ENCODE results near the gene KRR1. TPM values are rescaled to one million over a fixed set of nuclear protein-coding genes. Genes with fewer than 3 reads are reported as not detected.

The KRR1 gene
- total RNA-seq, result 29.7 TPM
- long read RNA-seq, full-length matches to known transcripts, result 8 of 11 reads
- long read RNA-seq, partial matches to known transcripts, result 2 of 11 reads
- long read RNA-seq, other reads (novel, unspliced or antisense), result 1 of 11 reads

DNA sequence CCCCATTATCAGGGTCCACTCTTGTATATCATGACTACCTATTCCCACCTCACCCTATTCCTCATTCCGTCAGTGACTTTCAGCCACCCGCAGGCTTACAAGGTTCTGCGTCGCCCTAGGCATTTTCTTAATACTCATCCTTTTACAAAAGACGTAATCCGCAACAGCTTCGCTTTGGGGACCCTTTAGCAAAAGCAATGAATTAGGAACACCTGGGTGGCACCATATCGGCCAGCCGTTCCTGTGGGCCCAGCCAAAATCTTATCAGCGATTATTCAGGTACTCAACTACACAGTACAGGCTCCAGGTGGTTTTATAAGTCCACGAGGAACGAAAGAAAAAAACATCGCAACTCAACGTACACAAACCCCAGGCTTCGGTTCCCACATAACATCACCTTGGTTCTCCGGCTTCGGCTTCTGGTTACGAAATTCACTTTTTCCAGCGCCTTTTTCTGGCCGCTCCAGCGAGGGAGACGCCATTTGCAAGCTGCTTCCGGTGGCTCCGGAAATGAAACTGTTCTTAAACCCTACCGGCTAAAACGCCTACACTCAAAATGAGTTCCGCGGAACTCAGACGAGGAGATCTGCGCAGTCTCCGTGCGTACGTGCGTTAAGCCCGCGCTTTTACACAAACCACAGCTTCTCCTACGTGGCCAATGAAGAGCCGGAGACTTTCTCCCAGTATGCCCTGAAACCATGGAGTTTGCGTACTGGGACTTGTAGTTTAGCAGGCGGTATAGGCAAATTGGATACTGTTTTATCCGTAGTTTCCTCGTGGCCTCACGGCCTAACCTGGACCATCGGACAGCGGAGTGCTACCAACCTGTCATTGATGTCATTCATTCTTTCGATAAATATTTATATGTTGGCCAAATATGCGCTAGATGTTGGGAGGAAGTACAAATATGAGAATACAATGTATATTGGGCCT is at the start of gene KRR1:
TSS of gene KRR1 (minus strand) at position 494 of the 933 bp plus-strand sequence. CDS start at position 482, 12 bp downstream.
- DNase-seq, result peak; percentile 92
- peak; percentile 100 for ATAC-seq
- intact Hi-C loops (cut with micrococcal nuclease), result no loop called here

DNA sequence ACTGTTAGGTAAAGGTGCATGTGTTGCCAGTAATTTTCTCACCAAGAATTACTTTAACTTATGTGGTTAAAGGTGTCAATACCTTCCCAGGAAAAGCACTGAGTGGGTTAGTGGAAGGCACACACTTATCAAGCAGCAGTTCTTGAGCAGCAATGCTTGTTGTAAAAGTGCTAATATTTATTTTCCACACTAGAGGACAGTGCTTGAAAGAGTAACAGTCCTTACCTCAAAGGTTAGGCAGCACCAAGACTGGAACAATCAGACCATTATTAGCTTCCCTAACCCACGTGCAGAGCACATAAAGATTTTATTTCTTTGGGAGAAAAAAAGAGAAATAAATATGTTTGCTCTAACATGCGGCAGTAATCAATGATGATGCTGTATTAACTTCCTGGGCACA is 48.8 kb upstream of the KRR1 start:
- ATAC-seq (peak; percentile 54), DNase-seq (no peak)
- intact Hi-C loops (cut with micrococcal nuclease), result no loop called here

DNA sequence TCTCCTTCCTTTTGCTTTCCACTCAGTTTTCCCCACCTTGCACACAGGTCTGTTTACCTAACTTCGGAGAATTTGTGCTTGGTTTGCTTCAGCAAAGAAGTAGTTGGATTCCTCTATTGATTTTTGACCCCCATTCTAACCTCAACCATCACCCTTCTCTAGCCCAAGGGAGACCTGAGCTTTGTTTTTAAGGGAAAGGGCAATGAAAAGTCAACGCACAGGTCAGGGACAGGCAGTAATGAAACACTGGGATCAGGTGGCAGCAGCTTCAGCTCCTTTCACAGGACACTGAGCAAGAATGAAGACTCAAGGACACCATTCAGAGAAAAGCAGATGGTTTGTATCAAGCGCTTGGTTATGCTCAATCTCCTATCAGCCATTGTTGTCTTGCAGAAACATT is 46.9 kb upstream of the KRR1 start:
- DNase-seq, result no peak
- intact Hi-C loops (cut with micrococcal nuclease), result no loop called here
- ATAC-seq, result no peak

DNA sequence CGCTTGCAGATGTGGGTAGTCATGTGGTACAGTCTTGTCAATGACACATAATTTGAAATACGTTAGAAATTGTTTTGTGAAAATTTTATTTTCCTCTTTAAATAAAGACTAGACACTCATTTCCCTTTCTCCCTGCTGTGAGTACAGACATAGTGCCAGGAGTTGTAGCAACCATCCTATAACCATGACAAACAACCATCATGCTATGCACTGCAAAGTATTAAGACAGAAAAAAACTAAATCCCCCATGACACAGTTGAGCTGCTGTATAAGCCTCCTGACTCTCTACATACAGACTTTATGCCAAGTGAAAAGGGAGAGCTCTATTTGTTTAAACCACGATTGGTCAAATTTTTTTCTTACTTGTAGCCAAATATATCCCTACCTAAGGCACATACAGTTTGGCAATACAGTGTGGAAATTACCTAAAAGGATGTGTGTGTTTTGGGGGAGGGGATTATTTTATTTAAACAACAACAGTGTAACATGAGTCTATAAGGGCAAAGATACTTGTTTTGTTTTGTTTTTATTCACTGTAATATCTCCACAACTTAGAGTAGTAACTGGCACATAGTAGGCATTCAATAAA is 45.0 kb upstream of the KRR1 start:
- no peak for DNase-seq
- no peak for ATAC-seq
- intact Hi-C loops (cut with micrococcal nuclease), result no loop called here

DNA sequence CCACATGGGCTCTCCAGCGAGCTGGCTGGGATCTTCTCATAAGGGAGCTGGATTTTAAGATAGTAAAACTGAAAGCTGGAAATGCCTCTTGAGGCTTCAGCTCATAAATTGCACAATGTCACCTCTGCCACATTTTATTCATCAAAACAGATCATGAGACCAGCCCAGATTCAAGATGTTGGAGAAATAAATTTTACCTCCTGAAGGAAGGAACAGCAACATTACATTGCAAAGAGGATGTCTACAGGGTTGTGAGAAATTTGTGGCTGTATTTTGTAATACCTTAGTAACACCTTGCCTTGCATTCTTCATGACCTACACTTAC is 43.1 kb upstream of the KRR1 start:
- DNase-seq, result no peak
- no peak for ATAC-seq
- intact Hi-C loops (cut with micrococcal nuclease), result no loop called here

DNA sequence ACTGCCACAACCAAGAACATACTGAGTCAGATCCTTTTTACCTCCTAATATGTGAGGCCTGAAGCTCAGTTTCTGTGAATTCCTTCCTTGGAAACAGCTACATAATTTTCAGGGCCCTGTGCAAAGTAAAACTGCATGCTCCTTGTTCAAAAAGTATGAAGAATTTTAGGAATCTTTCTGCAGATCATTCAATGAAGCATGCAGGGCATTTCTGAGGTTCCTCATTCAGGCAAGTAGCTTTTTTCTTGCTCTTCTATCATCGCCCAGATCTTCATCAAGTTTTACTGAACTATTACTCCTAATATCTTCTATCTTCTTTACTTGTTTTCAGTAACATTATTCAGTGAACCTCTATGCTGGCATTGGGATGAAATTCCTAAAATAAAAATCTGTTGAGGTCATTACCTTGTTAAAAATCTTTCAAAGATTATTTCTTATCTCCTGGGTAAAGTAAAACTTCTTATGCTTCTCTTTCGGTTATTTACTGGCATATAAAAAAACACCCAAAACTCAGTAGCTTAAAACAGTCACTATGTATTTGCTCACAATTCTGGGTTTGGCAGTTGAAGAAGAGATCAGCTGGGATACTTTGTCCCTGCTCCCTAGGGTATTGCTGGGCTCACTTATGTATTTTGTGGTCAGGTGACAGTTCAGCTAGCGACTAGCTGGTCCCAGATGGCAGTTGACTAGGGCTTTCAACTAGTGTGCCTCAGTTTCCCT is 42.6 kb upstream of the KRR1 start:
- intact Hi-C loops (cut with micrococcal nuclease), result no loop called here
- no peak for DNase-seq
- ATAC-seq, result no peak

DNA sequence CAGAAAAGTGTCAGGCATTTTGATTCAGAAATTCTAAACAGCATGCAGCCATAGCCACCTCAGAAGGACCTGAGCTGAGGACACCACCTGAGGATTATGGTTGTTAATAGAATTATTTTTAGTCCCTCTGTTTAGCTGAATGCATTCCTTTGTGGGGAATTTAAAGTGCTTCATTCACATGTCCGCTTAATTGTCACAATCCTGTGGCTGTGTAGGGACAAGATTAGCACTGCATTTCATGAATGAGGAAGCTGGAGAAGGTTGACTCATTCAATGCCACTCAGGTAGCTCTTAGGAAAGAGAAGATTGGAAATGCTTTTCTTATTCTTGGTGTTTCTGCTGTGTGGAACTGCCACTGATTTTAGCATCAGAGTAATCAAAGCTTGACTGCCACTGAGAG is 42.0 kb upstream of the KRR1 start:
- intact Hi-C loops (cut with micrococcal nuclease), result no loop called here

DNA sequence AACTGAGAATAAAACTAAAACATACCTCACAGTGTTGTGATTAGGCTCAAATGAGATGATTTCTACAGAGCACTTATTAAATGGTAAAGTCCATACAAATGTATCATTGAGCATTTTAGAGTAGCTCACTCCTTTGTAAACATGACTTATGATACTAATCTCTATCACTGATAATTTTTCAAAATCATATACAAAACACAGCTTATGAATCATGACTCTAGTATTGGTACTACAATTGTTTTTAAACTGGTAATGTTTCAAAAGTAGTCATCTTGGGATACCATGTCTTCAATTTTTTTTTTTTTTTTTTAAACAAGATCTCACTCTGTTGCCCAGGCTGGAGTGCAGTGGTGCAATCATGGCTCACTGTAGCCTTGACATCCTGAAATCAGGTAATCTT is 40.1 kb upstream of the KRR1 start:
- intact Hi-C loops (cut with micrococcal nuclease), result no loop called here
- DNase-seq (no peak), ATAC-seq (no peak)

More for the DNA sequence above, 42.0 kb upstream of the KRR1 start:
- DNase-seq (no peak), ATAC-seq (peak; percentile 93)

DNA sequence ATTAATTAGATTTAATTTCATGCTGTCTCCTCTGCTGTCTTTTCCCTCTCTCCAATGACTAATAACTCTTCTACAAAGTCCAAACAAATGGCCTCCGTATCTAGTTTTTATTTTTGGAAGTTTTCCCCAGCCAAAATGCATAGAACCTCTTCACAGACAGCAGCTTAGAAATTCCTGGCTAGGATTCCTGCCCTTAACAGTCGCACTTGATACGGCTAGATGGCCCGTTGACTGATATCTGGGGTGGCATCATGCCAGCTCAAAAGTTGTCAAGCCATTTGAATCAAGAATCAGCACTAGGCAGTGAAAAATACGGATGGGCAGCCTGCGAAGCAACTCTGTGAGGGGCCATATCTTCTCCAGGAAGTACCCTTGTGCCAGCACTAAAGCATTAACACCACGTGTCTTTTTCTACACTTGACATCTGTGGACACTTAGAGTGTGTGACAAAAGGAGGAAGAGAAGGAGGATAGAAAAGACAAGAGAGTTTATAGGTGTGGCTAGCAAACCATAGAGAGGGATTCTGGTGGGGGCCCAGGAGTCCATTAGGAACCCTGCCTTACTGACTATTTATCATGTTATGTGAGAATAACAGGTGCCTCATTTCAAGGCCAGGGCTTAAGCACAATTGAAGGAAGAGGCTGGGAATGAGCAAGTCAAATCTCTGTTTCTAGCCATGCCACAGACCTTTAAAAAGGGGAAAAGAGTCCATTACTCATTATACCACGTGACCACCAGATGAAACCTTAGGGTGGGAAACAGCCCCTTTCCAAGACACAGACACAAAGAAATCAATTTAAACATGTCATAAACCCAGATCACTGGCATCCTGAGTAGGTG is 39.2 kb upstream of the KRR1 start:
- intact Hi-C loops (cut with micrococcal nuclease), result no loop called here
- DNase-seq, result peak; percentile 28
- peak; percentile 76 for ATAC-seq

DNA sequence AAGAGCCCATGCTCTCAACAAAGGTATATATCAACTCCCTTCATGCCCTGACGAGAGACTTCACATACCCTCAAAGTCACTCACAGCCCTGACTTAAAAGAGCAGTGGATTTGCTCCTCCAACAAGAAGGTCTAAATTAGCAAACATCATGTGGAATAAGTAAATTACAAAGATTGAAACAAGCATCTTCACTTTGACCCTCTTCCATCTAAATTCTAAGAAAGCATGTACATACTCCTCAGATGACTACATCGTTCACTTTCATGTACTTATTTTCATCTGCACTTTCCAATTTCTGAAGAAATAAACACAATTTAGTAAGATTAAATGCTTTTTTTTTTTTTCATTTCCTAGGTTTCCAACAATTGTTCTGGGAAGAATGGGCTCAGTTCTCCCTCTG is 38.6 kb upstream of the KRR1 start:
- ATAC-seq, result no peak
- intact Hi-C loops (cut with micrococcal nuclease), result no loop called here
- DNase-seq, result no peak

DNA sequence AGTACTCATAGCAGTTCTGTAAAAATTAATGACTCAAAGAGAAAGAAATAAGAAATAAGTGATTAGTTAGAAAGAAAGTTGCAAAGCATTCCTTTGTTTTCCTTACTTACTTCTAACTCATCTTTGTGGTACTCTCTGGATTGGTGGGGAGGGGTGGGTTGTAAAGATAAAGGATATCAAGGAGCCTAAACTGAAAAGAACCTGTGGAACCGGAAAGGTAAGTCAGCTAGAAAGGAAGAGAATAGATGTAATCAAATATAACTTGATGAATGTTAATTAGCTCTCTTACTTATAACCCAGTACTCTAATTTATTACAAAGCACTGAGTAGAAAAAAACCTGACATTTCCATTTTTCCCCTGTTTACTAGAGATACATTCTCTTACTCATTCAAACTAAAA is 37.5 kb upstream of the KRR1 start:
- ATAC-seq, result no peak
- intact Hi-C loops (cut with micrococcal nuclease), result no loop called here
- no peak for DNase-seq

DNA sequence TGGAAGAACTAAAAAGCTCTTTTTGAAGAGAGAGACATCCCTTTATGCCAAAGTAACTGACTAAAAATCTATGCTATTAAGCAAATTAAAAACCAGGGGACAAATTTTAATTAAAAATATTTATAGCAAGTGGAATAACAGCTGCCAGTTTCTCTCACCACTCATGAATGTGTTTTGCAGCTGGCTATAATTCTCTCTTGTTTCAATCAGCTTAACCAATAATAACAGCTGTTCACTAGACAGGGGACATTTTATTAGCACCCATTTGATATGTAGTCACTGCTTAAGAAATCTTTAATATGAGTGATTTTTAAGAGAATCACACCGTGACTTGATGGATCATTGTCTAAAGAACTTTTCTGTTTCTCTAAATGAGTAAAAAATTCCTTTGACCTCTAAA is 34.2 kb upstream of the KRR1 start:
- ATAC-seq (no peak), DNase-seq (no peak)
- intact Hi-C loops (cut with micrococcal nuclease), result no loop called here

DNA sequence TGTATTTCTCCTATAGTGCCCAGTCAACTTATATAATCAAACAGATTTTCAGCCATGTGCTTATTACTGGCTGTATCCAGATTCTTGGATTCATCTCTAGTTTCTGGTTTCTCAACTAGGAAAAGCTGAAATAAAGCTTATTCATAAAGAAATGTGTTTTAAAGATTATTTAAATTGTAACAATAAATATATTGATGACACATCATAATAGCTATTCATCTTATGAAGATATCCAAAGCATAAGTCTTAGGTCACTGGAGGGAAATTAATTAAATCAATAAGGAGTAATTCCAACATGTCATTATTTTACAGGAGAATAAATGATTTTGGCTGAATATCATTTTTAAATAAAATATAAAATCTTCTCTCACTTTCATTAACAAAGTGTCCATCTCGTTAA is 32.1 kb upstream of the KRR1 start:
- DNase-seq, result no peak
- intact Hi-C loops (cut with micrococcal nuclease), result no loop called here
- no peak for ATAC-seq

DNA sequence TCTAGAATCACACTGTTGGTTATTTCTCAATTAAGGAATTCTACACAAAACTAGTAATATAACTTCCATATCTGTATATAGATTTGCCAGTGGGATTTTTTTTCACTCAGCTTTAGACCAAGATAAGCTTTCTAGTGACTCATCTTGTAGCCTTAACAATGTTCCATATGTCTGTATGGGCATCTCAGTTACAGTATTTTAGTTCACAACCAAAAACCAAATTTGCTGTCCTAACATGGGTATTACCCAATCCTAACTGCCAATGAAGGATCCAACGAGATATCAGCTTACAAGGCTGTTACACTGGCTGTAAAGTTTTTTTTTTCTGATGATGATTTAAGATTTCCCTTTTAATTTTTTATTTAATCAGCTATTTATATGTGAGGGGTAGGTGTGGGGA is 31.5 kb upstream of the KRR1 start:
- ATAC-seq (no peak), DNase-seq (no peak)
- intact Hi-C loops (cut with micrococcal nuclease), result no loop called here

DNA sequence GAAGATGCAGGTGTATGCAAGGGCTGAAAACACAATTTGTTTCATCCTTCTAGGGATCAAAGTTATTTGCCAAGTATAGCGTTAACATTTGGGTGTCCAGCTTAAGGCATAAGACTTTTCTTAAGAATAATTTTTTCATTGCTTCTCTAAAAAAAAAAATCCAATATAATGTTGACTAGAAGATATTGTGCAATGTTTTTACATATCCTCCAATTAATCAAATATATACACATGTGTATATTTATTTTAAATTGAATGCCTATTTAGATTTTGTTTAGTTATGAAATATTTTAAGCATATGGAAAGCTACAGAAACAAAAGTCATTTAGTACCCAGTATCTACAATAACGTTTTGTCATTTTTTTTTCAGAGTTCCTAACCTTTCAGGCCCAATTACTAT is 28.5 kb upstream of the KRR1 start:
- ATAC-seq, result no peak
- DNase-seq, result no peak

DNA sequence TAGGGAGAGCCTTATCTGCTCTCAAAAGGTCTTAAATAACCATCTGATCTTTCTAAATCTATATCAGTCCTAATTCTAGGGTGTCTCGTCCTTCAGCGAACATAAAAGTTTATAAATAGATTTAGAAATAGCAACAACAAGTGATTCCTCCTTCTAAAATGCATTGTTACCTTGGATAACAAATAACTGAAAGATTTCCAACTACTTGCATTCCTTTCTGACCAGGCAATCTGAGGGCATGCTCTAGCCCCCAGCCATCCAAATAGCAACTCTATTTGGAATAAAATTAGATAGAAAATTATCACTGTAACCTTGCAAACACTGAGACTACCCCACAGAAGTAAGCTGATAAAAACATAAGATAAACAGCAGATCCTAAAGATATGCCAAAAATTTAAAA is 21.8 kb upstream of the KRR1 start:
- DNase-seq, result no peak
- intact Hi-C loops (cut with micrococcal nuclease), result no loop called here

More for the DNA sequence above, 28.5 kb upstream of the KRR1 start:
- intact Hi-C loops (cut with micrococcal nuclease), result no loop called here

DNA sequence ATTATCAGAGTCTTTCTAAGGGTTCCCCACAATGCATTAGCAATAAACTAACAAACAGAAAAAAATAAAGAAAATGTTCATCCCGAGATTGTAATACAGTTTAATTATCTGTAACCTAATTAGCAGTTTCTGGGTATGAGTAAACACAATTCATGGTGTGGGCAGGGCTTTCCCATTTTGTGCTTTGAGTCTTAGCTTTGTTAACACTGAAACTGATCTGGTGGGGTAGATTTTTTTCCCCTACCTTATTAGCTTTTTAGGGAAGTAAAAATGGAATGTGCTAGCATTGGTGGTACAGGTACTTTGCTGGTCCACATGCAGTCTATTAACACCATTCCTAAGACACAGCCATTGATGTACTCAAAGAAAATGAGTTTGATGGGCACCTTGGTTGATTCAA is 18.4 kb upstream of the KRR1 start:
- ATAC-seq, result no peak
- no peak for DNase-seq
- intact Hi-C loops (cut with micrococcal nuclease), result loop anchor here (5.0 kb wide), 1 partner anchor 507 kb away; no protein-coding TSS in a partner anchor

More for the DNA sequence above, 21.8 kb upstream of the KRR1 start:
- ATAC-seq, result no peak

DNA sequence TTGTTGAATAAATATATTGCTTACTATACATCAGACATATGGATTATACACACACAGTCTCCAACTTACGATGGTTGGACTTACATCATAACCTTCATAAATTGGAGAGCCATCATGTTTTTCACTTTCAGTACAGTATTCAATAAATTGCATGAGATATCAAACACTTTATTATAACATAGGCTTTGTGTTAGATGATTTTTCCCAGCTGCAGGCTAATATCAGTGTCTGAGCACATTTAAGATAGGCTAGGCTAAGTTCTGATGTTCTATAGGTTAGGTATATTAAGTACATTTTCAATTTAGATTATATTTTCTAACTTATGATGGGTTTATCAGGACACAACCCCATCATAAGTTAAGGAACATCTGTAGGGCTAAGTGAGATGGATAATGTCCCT is 17.9 kb upstream of the KRR1 start:
- ATAC-seq (no peak), DNase-seq (no peak)
- intact Hi-C loops (cut with micrococcal nuclease), result loop anchor here (5.0 kb wide), 1 partner anchor 508 kb away; no protein-coding TSS in a partner anchor

DNA sequence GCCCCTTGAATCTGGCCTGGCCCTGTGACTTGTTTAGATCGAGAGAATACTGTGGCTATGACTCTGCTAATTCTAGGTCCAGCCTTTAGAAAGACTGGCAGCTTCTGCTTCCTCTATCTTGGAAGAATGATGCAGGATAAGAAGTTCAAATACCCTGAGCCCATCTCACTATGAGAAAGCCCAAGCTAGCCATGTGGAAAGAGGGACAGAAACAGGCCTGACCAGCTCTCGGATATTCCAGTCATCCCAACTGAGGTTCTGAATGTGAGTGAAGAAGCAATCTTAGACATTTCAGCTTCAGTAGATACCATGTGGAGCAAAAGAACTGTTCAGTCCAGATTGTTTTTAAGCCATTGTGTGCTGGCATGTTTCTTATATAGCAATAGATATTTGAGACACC is 17.3 kb upstream of the KRR1 start:
- intact Hi-C loops (cut with micrococcal nuclease), result loop anchor here (5.0 kb wide), 1 partner anchor 509 kb away; no protein-coding TSS in a partner anchor
- DNase-seq (no peak), ATAC-seq (no peak)

Measured in left ventricle myocardium superior (tissue), 1 donor.